COR-L47 (cell line): ENCODE data around the gene PDGFRA.
"Not testable (repeated sequence)": the region's sequence is repeated elsewhere in the genome, so short reads cannot be mapped to it uniquely, and the experiment has no call there.

ENCODE experiments used
- DNase-seq: peaks from one replicate; lab custom pipeline; 2025; lab: John Stamatoyannopoulos, UW

Gene PDGFRA

GRCh38 chr4:54320826-54321685 is 92.0 kb downstream of the PDGFRA start:
- DNase-seq: no peak

DNA sequence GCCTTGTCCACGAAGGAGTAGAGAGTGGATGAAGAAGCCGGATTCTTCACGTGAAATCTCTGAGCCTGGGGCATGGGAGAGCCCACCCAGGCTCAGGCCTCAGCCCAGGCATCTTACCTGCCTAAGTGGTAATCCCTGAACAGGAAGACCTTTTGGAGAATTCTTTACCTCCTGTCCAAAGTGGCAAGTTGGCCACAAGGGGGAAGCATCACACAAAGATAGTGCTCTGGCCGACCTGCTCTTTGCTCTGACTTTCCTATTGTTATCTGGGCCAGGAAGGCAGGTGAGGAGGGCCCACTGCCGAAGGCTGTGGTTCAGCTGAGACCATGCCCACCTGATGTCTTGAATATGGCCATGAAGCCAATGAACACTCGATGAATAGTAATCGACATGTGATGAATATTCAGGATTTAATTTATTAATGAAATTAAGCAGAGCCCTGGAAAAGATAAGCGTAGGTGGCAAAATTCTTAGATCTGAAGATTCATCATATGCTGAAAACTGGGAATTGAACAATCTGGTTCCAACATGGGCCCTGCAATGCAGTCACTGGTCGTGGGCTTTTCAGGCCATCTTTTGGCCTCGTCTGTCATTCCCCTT is 93.8 kb downstream of the PDGFRA start:
- peak; percentile 69 for DNase-seq

DNA sequence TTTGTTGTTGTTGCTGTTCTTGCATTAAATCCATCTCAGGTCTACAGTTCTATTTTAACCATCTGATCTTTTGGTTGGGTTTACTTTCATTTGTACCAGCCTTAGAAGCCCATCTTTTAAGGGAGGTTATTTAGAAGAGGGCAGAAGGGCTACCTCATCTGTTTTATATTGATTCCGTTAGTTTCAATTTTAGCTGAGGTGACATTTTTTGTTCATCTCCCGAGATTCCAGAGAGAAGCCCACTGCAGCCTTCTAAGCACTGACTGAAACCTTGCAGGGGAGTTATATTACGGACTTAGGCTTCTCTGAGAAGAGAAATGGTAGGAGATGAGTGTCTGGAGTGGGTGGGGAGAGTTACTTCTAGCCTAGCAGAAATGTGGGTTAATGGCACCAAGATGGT is 101.8 kb downstream of the PDGFRA start:
- no peak for DNase-seq

GRCh38 chr4:54332542-54332941 is 103.4 kb downstream of the PDGFRA start:
- no peak for DNase-seq

DNA sequence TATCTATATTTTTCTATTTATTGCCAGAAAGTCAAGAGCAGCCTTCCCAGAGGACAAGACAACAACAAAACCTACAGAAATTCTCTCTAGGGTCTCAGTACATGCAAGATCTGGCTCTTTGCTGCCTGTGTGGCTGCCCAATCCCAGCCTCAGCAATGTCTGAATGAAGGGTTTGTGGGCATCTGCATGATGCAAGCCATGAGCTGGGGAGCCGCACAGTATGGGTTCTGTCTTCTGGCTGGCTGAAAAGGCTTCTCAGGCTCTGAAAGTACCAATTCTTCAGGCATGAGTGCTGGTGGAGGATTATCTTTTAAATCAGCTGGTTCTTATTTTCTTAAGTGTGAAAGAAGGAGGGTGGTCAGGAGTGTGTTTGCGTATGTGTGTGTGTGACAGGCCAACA is 104.6 kb downstream of the PDGFRA start:
- no peak for DNase-seq

- DNase-seq: not testable (repeated sequence)
Observed at GRCh38 chr4:54334769-54335168, 105.7 kb downstream of the PDGFRA start.

- no peak for DNase-seq
Observed at GRCh38 chr4:54337009-54337408, 107.9 kb downstream of the PDGFRA start.

GRCh38 chr4:54342067-54342466 is 113.0 kb downstream of the PDGFRA start:
- not testable (repeated sequence) for DNase-seq
